ENCODE measurements around the gene RREB1. TPM values are rescaled to one million over a fixed set of nuclear protein-coding genes. Genes with fewer than 3 reads are reported as not detected.

RREB1 gene
- total RNA-seq, 2 experiments from 2014 or later = 10.8 to 12.2 TPM

- intact Hi-C loops (cut with micrococcal nuclease) = no loop called here
- Mint-ChIP-seq H3K4me1 (ENCODE audit: low read depth) (no peaks in the 10 kb centered on the region), H3K36me3 (ENCODE audit: low read depth) (peaks cover 12% of the 10 kb centered on the region), H3K27ac (no peak overlapping the region), H3K4me3 (no peak overlapping the region), H3K27me3 (ENCODE audit: low read depth) (no peaks in the 10 kb centered on the region), H3K9me3 (peaks cover 16% of the 10 kb centered on the region)
- DNase-seq = no peak
- CTCF ChIA-PET = no interaction called here
Measured at GRCh38 chr6:7251646-7252260, 144.0 kb downstream of the RREB1 start.

- Mint-ChIP-seq H3K27ac (no peak overlapping the region), H3K4me3 (no peak overlapping the region), H3K4me1 (ENCODE audit: low read depth) (no peaks in the 10 kb centered on the region), H3K27me3 (ENCODE audit: low read depth) (no peaks in the 10 kb centered on the region), H3K36me3 (ENCODE audit: low read depth) (peaks cover 12% of the 10 kb centered on the region), H3K9me3 (peaks cover 17% of the 10 kb centered on the region)
- CTCF ChIA-PET = no interaction called here
- no peak for DNase-seq
- intact Hi-C loops (cut with micrococcal nuclease) = no loop called here
Measured at GRCh38 chr6:7252390-7252789, 144.6 kb downstream of the RREB1 start.

GRCh38 chr6:7254980-7255835, 147.4 kb downstream of the RREB1 start:
- Mint-ChIP-seq H3K4me3 (no peak overlapping the region), H3K36me3 (ENCODE audit: low read depth) (peaks cover 6% of the 10 kb centered on the region), H3K9me3 (peaks cover 17% of the 10 kb centered on the region), H3K4me1 (ENCODE audit: low read depth) (no peaks in the 10 kb centered on the region), H3K27me3 (ENCODE audit: low read depth) (peaks cover 9% of the 10 kb centered on the region), H3K27ac (no peak overlapping the region)
- CTCF ChIA-PET = interaction anchor here (0.6 kb wide), 2 partner anchors 439 to 524 kb away, joined by 3 read pairs; no protein-coding TSS in a partner anchor
- DNase-seq = no peak
- intact Hi-C loops (cut with micrococcal nuclease) = no loop called here

GRCh38 chr6:7255918-7256317, 148.2 kb downstream of the RREB1 start:
- Mint-ChIP-seq H3K27ac (no peak overlapping the region), H3K4me1 (ENCODE audit: low read depth) (peaks cover 6% of the 10 kb centered on the region), H3K9me3 (peaks cover 17% of the 10 kb centered on the region), H3K4me3 (no peak overlapping the region), H3K36me3 (ENCODE audit: low read depth) (peaks cover 3% of the 10 kb centered on the region), H3K27me3 (ENCODE audit: low read depth) (peaks cover 16% of the 10 kb centered on the region)
- intact Hi-C loops (cut with micrococcal nuclease) = no loop called here
- CTCF ChIA-PET = no interaction called here
- no peak for DNase-seq

GRCh38 chr6:7256785-7257184, 149.0 kb downstream of the RREB1 start:
- Mint-ChIP-seq H3K4me3 (no peak overlapping the region), H3K27me3 (ENCODE audit: low read depth) (peaks cover 16% of the 10 kb centered on the region), H3K4me1 (ENCODE audit: low read depth) (peaks cover 11% of the 10 kb centered on the region), H3K9me3 (peaks cover 17% of the 10 kb centered on the region), H3K36me3 (ENCODE audit: low read depth) (no peaks in the 10 kb centered on the region), H3K27ac (no peak overlapping the region)
- CTCF ChIA-PET = interaction anchor here (1.3 kb wide), 1 partner anchor 47 kb away, joined by 3 read pairs; no protein-coding TSS in a partner anchor
- DNase-seq = no peak
- intact Hi-C loops (cut with micrococcal nuclease) = no loop called here

GRCh38 chr6:7257521-7258230, 149.9 kb downstream of the RREB1 start:
- intact Hi-C loops (cut with micrococcal nuclease) = no loop called here
- H3K9me3 Mint-ChIP-seq = peaks cover 17% of the 10 kb centered on the region
- no peak overlapping the region for H3K4me3 Mint-ChIP-seq
- DNase-seq = no peak
- H3K27me3 Mint-ChIP-seq (ENCODE audit: low read depth) = peaks cover 16% of the 10 kb centered on the region
- CTCF ChIA-PET = interaction anchor here (1.3 kb wide), 1 partner anchor 48 kb away, joined by 3 read pairs; no protein-coding TSS in a partner anchor
- H3K27ac Mint-ChIP-seq = no peak overlapping the region
- peaks cover 15% of the 10 kb centered on the region for H3K4me1 Mint-ChIP-seq (ENCODE audit: low read depth)
- no peaks in the 10 kb centered on the region for H3K36me3 Mint-ChIP-seq (ENCODE audit: low read depth)

- CTCF ChIA-PET = interaction anchor here (0.6 to 2.3 kb wide), 2 partner anchors 15 to 17 kb away, joined by 3 to 5 read pairs; no protein-coding TSS in a partner anchor
- Mint-ChIP-seq H3K27me3 (ENCODE audit: low read depth) (peaks cover 16% of the 10 kb centered on the region), H3K27ac (no peak overlapping the region), H3K4me1 (ENCODE audit: low read depth) (peaks cover 15% of the 10 kb centered on the region), H3K4me3 (no peak overlapping the region), H3K9me3 (peaks cover 17% of the 10 kb centered on the region), H3K36me3 (ENCODE audit: low read depth) (no peaks in the 10 kb centered on the region)
- DNase-seq = no peak
- intact Hi-C loops (cut with micrococcal nuclease) = no loop called here
Measured at GRCh38 chr6:7258231-7258763, 150.5 kb downstream of the RREB1 start.

GRCh38 chr6:7260291-7261031, 152.7 kb downstream of the RREB1 start:
- DNase-seq = no peak
- H3K4me1 Mint-ChIP-seq (ENCODE audit: low read depth) = peaks cover 15% of the 10 kb centered on the region
- no peak overlapping the region for H3K27ac Mint-ChIP-seq
- CTCF ChIA-PET = interaction anchor here (0.5 to 2.3 kb wide), 4 partner anchors 12 to 502 kb away, joined by 3 to 5 read pairs (median 4); no protein-coding TSS in a partner anchor
- H3K36me3 Mint-ChIP-seq (ENCODE audit: low read depth) = no peaks in the 10 kb centered on the region
- intact Hi-C loops (cut with micrococcal nuclease) = no loop called here
- H3K9me3 Mint-ChIP-seq = peaks cover 13% of the 10 kb centered on the region
- peak overlapping the region; percentile 80 for H3K4me3 Mint-ChIP-seq
- H3K27me3 Mint-ChIP-seq (ENCODE audit: low read depth) = peaks cover 16% of the 10 kb centered on the region

- H3K27me3 Mint-ChIP-seq (ENCODE audit: low read depth) = peaks cover 16% of the 10 kb centered on the region
- intact Hi-C loops (cut with micrococcal nuclease) = no loop called here
- peak; percentile 79 for DNase-seq
- H3K36me3 Mint-ChIP-seq (ENCODE audit: low read depth) = no peaks in the 10 kb centered on the region
- no peak overlapping the region for H3K27ac Mint-ChIP-seq
- peaks cover 15% of the 10 kb centered on the region for H3K4me1 Mint-ChIP-seq (ENCODE audit: low read depth)
- CTCF ChIA-PET = interaction anchor here (1.0 to 1.1 kb wide), 2 partner anchors 502 to 503 kb away, joined by 3 read pairs; no protein-coding TSS in a partner anchor
- peaks cover 9% of the 10 kb centered on the region for H3K9me3 Mint-ChIP-seq
- H3K4me3 Mint-ChIP-seq = peak overlapping the region; percentile 80
Measured at GRCh38 chr6:7261032-7261841, 153.5 kb downstream of the RREB1 start.

GRCh38 chr6:7261852-7262461, 154.2 kb downstream of the RREB1 start:
- H3K9me3 Mint-ChIP-seq = peaks cover 3% of the 10 kb centered on the region
- peaks cover 16% of the 10 kb centered on the region for H3K27me3 Mint-ChIP-seq (ENCODE audit: low read depth)
- intact Hi-C loops (cut with micrococcal nuclease) = no loop called here
- peaks cover 15% of the 10 kb centered on the region for H3K4me1 Mint-ChIP-seq (ENCODE audit: low read depth)
- H3K36me3 Mint-ChIP-seq (ENCODE audit: low read depth) = no peaks in the 10 kb centered on the region
- H3K4me3 Mint-ChIP-seq = peak overlapping the region; percentile 80
- CTCF ChIA-PET = interaction anchor here (1.0 to 1.4 kb wide), 3 partner anchors 14 to 503 kb away, joined by 3 to 9 read pairs (median 7); no protein-coding TSS in a partner anchor
- DNase-seq = no peak
- no peak overlapping the region for H3K27ac Mint-ChIP-seq

Data from activated naive CD4-positive, alpha-beta T cell treated with anti-CD3 and anti-CD28 coated beads for 36 hours (primary cell).